Islet precursor cell (in vitro differentiated cells): ENCODE results near the gene TENT5A.
A peak's percentile ranks its signal among the peaks of the same experiment; 100 is the strongest.

Experiments used
- DNase-seq: peaks from one replicate; pipeline ENCODE4 v3.0.0-alpha.2; 2018

The TENT5A gene

DNA sequence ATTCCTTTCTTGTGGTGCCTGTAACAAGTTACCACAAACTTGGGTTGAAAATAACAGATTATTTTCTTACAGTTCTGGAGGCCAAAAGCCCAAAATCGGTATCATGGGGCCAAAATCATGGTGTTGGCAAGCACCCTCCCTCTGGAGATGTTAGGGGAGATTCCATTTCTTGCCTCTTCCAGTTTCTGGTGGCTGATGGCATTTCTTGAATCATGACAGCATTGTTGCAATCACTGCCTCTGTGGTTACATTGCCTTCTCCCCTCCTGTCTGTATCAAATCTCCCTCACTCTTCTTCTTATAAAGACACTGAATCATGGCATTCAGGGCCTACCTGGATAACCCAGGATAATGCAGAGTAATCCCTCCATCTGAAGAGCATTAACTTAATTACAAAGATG, 17.9 kb upstream of the TENT5A start:
- DNase-seq: no peak

DNA sequence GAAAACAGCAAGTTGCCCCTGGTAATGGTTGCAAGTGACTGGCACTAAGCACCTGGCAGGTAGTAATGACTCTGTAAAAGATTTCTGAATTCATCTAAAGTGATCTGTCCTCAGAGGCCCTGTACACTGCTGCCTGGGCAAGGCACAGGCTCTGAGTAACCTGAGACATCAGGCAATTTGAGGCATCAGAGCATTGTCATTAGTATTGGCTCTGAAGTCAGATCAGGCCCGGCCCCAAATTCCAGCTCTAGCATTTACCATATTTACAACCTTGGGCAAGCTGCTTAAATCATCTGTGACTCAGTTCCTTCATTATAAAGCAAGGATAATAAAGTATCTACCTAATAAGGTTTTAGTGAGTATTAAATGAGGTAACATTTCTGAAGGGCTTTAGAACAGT, 17.3 kb upstream of the TENT5A start:
- peak; percentile 61 for DNase-seq

DNA sequence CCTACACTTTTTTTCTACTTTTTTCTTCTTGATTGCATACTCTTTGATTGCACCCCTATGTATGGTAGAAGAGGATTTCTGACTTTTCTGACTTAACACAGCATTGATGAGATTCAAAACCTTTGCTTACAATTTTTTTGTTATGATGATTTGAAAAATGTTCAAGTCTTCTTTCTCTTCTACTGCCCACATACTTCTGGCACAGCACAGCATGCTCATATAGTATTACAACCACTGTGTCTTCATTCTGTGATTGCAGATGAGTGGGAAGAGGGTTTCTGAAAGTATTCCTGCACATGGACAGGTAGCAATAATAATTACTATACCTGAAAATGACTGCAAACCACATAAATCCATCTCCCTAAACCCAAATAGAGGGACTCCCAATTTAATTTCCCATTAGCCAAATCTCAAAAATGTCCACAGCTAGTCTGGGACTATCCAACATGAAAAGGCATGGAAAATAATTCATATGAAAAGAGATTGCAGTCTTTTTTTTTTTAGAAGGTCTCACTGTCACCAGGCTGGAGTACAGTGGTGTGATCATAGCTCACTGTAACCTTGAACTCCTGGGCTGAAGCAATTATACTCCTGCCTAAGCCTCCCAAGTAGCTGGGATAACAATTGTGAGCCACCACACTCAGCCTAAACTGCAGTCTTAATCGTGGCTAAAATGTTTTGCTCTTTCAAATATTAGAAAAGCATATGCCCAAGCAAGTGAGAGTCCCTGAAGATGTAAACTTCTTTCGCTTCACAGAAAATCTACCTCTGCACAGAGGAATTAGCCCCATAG, 15.9 kb upstream of the TENT5A start:
- no peak for DNase-seq

DNA sequence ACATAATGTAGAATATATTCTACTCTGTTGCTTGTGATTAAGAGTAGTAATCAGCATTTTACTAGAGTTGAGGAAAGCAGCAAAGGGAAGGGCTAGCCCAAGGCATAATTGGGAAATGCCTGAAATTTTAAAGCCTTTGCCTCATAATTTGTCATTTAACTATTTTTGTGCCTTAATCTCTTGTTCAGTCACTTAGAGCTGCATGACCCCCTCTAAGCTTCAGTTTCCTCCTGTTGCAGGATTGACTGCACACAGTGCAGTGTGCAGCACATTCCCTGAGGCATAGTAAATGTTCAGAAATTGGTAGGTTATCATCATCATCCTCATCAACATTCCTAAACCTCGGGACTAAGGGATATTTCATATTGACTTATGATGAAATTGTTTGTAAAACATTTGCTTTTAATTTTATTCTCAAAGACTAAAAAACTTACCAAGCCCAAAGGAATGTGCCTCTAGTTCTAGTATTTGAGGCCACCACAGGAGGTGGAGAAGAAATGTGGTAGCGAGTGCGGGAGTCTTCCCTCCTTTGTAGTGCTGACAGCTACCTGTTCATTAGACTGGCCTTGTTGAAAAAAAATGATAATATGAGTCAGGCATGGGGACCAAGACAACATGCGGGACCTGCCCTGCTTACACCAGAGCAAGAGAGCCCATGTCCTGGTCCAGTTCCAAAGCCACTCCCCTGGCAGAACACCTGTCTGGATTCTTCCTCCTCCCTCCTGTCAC, 14.8 kb upstream of the TENT5A start:
- DNase-seq: no peak

DNA sequence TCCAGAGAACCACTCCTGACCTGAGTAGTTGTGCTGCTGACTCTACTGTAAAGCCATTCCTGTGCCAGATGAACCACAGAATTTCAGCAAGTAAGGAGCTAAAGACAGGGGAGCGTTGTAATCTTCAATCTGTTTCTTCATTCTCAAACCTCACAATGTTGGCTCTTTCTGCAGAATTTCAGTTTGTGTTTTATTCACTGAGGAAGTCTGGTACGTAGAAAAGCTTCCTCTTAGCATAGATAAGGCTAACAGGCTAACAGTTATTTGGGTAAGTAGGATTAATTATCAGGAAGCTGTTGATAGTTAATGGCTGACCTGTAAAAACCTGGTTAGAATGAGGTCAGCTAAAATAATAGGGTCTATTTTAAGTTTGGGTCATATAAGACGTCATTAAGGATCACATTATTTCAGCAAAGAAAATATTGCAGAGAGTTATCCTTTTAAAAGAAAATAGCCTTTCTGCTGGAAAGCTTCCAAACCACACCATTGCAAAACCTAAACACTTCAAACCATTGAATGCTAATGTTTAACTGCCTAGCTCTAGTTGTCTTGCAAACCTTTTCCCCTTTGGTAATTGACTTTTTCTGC, 14.1 kb upstream of the TENT5A start:
- no peak for DNase-seq

DNA sequence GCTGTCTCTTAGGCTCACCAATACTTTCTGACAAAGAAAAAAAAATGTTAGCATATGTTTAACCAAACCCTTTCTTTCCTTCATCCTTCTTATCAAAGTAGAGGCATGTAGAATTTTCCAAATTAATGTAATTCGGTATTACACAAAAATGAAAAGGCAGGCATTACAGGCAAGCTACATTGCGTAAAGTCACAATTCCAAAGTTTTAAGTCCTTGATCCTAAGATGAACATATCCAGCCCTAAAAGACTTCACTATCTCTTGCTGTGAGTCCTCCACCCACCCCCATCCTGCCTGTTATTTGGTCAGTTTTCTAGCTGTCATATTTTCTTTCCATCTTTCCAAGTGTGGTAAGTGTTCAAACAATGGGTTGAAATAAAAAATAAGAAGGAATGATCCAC, 12.1 kb upstream of the TENT5A start:
- DNase-seq: no peak

DNA sequence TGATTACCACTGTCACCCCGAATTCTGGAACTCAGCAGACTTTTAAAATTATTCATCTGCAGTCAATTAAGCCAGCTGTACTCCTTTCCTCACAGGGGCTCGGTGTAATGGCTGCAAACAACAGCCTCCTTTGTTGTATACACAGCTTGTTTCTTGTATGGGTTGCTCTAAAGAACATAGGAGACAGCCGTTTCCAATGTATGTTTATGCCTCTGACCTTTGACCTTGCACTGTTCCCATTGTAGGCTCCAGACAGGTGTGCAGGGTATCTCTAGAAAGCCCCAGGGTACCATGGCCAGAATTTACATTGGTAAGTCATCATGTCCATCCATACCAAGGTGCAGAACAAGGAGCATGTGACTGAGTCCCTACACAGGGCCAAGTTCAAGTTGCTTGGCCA, 11.5 kb upstream of the TENT5A start:
- DNase-seq: no peak

DNA sequence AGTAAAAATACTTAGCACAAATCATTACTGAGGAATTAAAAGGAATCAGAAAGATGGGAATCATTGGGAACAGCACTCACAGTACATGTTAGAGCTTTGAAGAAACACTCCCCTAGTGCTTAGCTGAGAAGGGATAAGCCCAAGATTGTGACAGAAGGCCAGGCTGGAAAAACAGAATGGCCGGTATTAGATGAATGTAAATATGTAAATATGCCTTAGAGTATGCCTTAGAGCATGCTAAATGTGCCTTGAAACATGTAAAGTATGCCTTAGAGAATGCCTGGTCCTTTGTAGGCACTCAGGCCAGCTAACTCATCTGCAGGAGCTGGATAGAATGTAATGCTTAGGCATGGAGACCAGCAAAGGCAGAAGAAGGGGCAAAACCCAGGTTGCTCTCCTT, 10.6 kb upstream of the TENT5A start:
- DNase-seq: no peak

DNA sequence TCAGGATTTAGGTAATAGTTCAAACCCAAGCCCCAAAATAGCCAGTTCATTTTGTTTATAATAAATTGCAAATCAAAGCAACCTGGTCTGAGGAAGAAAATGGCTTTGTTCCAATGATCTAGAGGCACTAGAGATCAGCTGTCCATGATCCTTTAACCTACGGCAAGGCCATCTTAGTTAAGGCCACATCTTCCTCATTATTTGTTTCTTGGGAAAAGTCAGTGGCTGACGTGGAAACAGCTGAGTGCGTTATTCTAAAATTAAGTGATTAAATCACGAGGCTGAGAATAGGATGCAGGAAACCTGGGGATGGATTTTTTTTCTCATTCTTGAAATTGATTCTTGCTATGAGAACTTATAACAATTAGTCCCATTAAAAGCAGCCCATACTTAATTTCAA, 10.1 kb upstream of the TENT5A start:
- DNase-seq: no peak

DNA sequence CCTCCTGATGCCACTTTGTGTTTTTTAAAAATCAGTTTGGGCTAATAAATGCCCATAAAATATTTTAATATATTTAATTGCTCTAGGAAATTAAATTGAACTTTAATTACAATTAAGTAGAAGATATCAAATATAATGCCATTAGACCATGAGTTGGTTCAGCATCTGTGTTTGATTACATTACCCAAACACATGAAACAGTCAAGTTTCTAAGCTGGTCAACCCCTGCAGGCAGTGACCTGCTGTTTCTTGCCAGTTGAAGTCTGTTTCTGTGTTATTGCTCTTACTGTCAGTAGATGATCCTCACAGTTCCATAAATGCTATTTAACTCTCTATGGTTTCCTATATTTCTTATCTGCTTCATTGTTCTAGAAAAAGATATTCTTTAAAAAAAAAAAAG, 9.7 kb upstream of the TENT5A start:
- DNase-seq: no peak

DNA sequence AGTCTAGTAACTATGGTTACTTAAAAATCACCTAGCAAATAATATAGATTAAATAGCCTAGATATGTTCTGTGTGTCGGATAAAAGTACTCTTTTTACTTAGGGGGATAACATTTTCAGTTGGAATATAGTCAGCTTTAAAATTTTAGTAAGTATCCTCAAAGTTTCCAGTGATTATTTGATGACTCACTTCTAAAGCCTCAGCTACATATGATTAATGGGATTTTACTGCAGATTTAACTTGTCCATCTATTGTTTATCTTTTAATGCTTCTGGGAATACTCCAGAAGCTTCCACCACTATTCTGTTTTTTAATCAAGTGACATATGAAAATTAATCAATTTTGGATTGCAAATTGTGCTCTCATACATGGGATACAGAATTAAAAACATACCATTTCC, 8.7 kb upstream of the TENT5A start:
- DNase-seq: no peak

DNA sequence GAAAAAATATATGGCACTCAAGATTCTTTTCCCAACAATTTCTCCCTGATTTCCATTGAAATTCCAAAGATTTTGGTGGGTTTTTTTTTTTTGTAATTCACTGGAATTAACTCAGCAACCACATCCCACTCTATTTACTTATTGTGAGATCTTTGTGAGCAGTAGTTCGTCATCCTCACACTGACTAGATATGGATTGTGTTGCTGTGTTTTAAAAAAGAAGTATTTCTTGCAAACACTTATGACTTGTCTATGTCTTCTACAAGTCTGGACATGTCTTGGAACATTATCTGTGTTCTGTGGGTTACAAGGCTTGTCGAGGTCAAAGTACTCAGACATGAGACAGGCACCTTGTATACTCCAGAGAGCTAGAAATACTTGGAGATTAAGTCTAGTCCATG, 7.3 kb upstream of the TENT5A start:
- no peak for DNase-seq

DNA sequence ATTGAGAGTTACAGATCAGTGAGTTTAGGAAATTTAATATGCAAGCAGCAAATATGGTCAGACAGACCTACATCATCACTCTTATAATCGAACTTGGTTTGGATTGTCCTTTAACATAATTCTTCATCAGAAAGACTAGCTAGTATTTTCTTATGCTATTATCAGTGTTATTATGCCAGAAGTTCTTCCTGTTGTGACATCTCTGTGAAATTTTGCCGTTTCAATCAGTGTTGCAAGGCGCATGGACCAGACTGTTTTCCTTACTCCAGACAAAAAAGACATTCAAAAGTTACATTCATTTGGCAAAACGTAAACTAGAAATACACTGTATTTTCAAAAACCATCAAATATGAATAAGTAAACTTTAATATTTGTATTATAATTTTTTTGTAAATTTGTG, 5.7 kb upstream of the TENT5A start:
- no peak for DNase-seq

DNA sequence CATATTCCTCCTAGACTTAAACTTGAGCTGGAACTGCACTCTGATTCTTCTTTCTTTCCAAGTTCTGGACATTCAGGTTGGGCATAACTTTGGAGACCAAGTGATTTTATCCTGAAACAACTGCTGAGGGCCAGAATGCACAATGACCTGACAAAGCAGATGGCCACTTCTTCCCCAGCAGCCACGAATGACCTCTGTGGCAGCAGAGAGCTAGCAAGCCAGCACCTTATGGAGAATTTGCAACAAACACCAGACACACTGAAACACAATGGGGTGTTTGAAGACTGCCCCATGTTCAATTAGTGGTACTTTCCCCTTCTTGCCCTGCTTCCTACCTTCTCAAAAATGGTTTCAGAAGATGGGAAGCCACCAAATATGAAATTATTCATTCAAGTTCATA, 4.2 kb upstream of the TENT5A start:
- no peak for DNase-seq

DNA sequence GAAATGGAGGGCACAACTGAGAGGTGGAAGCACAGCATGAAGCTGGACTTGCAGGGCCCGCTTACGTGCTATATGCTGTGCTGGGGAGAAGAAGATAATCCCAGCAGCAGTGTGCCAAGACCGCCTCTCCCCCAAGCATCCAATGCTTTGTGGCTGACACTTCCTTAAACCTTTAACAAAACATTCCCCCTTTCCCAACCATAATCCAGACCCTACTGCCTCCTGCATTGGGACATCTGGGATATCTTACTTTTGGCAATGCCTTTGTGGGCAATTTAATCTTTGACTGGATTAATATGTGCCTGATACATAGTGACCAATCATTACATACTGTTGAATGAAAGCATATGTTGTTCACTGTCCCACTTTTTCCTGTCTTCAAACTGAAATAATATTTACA, 3.1 kb upstream of the TENT5A start:
- no peak for DNase-seq

DNA sequence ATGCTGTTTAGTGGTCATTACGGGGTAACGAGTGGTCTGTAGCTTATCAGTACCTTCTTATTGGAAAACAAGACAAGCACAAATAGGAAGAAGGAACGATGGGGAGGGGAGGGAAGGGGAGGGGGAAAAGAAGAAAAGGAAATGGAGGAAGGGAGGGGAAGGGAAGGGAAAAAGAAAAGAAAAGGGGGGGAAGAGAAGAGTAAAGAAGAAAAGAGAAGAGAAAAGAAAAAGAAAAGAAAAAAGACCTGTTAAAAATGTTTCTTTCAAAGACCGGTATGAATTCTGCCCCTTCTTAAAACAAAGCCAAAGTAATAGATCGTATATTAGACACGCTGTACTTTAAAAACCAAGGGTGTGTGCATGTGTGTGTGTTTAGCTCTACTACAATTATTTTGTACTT, 2.4 kb upstream of the TENT5A start:
- no peak for DNase-seq

DNA sequence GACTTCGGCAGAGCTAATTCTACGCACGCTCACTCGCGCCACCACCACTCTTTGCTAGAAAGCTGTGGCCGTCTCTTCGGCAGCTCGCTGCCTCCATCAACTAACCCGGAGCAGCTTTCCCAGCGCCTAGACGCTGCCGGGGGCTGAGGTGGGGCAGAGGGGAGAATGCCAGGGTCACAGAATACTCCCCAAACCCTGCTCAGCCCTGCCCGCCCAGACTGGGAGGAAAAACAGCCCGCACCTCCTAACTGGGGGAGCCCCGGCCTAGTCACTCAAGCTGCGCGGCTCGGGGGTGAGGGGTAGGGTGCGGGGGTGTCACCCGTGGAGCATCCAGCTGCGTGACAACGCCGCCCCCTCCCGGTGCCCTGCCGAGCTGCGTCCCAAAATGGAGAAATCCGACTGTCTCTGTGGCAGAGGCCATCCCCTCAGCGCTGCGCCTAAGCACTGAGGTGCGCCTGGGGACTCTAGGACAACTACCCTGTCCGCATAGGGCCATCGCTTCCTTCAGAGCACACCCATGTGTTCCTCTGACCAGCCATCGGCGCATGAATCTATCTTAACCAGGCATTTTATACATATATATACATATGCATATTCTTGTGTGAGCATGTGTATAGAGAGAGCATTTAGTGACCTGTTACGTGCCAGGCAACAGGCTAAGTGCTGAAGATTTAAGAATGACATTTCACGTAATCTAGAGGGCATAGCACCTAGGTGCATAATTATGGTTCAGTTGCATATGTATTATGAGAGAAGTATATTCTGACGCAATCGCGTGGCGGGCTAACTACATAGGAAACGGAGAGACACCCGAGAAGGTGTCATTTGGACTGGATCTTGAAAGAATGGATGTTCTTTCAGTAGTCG, 1.5 kb upstream of the TENT5A start:
- DNase-seq: peak; percentile 87

DNA sequence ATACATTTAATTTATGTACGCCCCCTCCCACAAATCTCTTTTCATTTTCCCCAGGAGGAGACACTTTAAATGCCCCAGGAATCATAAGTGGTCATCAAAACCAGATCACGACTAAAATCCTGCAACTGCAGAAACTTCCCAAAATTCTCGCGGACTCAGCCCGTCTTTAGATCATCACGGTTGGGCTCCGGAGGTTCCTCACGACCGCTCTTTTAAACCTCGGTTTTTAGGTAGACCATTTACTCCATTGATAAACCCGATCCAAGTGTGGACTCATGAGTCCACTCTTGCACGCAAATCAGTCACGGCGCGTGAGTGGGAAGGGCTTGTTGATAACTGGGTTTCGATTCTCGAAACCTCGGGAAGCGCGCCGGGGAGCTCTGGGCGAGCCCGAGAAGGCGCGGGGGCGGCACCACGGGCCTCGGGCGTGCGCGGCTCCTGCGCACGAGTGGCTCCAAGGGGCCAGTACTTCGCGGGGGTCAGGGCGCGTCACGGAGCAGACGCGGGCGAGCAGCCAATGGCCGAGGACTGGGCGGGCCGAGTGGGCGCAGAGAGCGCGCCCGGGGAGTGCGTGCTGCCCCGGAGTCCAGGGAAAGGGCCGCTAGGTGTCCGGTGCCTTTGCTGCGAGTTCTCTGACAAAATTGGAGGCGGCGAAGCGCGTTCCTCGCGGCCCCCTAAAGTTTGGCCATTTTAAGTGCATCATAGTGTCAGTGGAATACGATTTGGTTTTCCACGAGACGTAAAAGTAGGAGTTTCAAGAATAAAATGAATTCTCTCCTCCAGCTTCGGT, 635 bp upstream of the TENT5A start:
- peak; percentile 93 for DNase-seq

DNA sequence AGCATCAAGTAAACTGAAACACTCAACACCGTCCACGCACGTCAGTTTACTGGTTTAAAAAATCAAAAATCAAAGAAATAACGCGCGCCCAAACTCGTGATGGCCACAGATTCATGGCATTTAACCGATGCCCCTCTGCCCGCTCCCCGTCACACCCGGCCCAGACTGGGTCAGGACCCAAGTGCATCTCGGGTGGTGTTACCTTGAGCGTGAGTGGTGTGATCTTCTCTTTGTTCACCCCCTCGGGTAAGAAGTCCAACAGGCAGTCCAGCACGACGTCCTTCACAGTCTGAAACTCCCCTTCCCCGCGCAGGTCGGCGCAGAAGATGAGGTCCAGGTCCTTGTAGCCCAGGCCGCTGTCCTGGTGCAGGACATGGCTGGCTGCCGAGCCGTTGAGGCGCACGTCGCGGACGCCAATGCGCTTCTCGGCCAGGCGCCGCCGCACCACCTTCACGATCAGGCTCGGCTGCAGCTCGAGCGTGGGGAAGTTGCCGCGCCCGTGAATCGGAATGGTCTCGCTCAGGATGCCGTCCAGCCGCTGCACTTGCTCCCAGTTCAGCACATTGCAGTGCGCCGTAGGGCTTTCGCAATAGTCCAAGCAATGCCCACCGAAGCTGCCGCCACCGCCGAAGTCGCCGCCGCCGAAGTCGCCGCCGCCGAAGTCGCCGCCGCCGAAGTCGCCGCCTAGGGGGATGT, 945 bp downstream of the TENT5A start:
- DNase-seq: peak; percentile 78

DNA sequence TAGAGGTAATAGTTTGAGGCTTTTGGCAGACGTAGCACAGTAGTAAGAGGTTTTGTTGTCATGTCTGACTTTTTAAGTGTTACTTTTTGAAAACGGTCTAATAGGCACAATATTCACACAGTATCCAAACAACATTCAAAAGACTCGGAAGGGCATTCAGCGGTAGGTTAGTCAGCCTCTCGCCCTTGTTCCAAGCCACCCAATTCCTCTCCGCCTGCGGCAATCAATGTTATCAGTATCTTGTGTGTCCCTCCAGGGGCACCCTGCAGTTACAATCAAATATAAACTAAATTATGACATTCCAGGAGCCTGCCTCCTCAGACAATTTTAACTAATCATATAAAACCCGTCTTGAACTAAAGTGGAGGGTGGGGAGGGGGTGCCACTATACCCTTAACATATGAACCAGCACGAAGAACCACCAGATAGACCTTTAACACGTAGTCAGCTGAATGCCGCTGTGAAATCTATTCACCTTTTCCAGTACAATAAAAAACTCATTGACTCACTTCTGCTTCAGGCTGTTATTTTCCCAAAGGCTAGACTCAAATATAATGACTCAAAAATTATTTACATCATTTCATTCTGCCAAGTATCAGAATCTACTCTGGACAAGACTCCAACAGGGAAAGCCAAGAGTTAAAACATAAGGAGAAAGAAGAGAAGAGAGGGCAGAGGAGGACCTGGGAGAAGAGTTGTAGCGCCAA, 1.6 kb downstream of the TENT5A start:
- DNase-seq: no peak

DNA sequence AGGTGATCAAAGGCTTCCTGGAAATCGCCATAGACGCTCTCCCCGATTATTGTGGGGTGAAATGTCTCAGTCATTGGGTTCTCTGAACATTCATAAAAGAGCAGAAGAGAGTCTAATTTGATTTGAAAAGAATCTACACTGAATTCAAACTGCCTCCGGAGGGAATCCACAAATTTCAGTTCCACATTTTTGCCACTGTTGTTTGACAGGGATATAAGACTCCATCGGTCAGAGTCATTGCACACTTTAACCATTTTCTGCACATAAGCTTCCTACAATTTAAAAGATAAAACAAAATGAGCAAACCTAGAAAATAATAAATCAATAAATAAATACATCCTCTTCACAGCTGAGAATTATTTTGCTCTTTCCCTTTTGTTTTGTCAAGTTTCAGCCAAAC, 2.3 kb downstream of the TENT5A start:
- no peak for DNase-seq
